ENCODE results near the gene MFGE8.

- TF ChIP-seq CTCF (conservative IDR thresholded peaks at IDR 0.05; ENCODE audit: low read depth, low read length) (no peak), EZH2phosphoT487 (IDR thresholded peaks at IDR 0.05; ENCODE audit: borderline replicate concordance, low read length) (no peak)
Measured at GRCh38 chr15:88873786-88874185, 39.4 kb downstream of the MFGE8 start.

Data from PC-3 (cell line).